HG03280 (cell line): Measurements from ENCODE around the gene CD8A.

Source experiments
- ATAC-seq: cut with Tn5 transposase; IDR thresholded peaks from one replicate; pipeline ENCODE4 v1.9.1; 2021; ENCODE audit warnings: mild to moderate bottlenecking, moderate library complexity; ENCODE audit not compliant: unreplicated experiment

The CD8A gene

GRCh38 chr2:86781363-86781762, 9.3 kb downstream of the CD8A start:
- no peak for ATAC-seq

DNA sequence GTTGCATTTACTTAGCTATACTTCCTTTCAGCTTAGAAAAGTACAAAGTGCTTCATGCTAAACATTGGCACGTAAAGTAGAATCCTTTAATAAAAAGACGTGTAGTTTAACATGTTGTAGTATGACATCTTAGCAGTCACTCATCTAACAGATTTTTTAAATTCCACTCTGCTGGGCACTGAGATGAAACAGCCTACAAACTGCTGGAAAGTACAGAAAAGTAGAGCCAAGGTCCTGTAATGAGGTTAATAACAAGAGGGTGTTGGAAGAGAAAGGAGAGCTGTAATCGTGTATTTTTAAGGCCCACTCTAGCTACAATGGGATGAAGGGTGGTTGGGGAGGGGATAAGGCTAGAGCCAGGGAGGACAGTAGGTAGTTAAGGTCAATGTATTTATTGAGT, 10.7 kb downstream of the CD8A start:
- ATAC-seq: no peak

DNA sequence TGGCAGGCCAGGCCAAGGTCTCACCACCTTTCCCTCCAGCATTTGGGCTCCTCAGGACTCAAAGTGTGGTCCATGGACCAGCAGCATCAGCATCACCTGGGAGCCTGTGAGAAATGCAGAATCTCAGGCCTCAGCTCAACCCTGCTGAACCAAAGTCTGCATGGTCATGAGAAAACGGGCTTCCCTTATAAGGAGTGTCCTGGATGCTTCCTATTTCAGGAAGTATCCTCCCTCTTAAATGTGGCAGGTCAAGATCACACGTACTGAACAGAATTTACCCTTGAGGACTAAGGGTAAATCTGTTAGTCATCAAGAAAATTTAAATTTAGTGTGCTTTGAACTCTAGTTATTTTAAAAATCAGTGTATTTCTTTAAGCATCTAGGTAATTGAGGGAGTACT, 11.8 kb downstream of the CD8A start:
- ATAC-seq: no peak

DNA sequence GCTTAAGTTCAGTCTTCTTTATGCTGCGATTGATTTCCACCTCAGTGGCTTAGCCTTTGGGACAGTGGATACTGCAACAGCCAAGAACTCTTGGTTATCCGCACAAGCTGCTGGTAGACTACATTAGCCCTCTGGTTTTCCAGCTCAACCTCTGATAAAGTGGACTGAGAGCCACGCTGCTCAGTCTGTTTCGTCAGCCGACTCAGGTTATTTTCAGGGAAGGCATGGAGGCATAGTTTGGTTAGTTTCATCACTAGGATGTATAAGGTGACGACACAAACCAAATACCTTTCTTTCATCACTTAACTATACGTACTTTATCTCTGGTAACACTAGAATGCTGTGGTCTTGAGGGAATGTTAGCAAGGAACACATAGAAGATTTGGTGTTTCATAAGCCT, 14.2 kb downstream of the CD8A start:
- ATAC-seq: no peak

DNA sequence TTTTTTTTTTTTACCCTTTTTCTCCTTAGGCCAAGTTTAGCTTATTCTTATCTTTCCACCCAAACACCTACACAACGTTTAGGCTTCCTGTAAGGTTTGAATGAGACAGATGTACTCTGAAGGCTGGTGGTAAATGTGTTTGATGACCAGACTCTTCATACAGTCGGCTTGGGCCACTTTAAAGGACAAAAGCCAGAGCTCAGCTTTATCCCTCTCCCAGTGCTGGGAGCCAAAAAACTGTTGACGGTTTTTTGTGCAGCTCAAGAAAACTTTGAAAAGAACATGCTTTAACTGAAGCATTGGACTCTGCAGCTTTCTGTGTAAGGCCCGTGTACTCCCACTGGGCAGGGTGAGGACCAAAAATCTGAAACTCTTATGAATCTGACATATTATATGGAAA, 15.4 kb downstream of the CD8A start:
- no peak for ATAC-seq

DNA sequence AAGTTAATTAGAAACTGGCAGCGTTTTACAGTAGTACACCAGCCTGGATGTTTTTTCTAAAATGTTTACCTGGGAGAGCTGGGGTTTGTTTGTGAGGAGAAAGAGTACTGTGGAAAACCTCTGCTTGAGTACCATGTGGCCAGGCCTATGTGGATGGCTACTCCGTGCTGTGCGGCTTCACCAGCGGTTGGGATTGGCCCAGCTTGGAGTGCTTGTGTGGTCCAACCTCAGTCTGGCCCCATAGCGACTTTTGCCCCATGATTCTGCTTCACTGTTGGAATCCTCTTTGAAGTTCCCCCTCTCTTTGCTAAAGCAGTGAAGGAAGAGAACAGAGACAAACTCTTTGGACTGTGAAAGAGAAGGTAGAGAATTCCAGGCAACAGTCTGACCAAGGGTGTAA, 15.9 kb downstream of the CD8A start:
- ATAC-seq: no peak

DNA sequence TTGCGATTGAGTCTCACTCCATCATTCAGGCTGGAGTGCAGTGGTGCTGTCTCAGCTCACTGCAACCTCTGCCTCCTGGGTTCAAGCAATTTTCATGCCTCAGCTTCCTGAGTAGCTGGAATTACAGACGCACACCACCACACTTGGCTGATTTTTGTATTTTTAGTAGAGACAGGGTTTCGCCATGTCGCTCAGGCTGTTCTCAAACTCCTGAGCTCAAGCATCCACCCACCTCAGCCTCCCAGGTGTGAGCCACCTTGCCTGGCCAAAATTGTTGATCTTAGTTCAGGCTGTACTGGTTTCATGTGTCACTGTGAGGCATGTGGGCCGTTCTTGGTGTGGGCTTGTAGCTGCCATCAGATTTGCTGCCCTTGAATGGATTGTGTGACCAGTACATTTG, 18.1 kb downstream of the CD8A start:
- ATAC-seq: no peak

- ATAC-seq: no peak
These were observed 19.9 kb downstream of the CD8A start for GRCh38 chr2:86770816-86771301.

DNA sequence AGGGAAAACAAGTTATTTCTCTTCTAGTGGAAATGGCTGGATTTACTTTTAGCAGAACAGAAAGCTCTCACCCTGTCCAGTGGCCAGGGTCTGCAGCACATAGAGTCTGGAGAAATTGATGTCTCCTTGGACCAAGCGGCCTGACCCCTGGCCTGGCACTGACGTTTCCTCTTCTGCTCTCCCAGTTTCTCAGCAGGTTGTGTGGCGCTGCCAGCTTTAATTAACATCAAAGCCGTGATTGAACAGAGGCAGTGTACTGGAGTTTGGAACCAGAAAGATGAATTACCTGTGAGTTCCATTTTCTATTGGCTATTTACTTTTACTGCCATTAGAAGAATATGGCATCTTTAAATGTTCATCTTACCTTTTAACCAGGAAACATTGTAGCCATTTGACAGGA, 20.9 kb downstream of the CD8A start:
- no peak for ATAC-seq

DNA sequence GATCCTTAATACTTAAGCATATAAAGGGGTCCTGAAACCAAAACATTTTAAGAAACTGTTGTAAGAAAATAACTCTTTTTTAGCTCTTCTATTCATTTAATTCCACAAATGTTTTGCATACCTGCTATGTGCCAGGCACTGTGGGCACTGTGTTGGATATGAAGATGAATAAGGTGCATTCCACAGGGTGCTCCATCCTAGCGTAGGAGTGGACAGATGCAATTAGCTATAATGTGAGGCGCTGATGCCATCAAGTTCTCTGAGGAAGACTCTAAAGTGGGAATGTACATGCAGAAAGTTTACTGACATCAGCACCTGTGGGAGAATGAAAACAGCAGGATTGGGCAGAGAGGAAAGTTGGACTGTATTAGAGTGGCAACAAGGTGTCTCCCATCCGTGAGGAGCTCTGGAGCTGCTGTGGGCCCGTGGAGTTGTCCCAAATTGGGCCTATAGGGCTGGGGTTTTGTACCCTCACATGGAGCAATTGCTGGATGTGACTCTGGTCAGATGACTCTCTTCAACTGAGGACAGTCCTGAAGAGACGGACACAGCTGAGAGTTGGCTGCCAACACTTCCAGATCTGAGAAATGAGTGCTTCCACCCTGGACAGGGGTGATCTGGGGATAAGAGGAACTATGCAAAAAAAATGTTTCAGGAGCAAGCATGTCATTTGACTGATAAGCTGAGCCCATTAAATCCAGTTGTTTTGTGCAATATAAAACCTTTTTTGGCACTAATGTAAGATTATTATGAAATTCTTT, 22.3 kb downstream of the CD8A start:
- ATAC-seq: no peak

DNA sequence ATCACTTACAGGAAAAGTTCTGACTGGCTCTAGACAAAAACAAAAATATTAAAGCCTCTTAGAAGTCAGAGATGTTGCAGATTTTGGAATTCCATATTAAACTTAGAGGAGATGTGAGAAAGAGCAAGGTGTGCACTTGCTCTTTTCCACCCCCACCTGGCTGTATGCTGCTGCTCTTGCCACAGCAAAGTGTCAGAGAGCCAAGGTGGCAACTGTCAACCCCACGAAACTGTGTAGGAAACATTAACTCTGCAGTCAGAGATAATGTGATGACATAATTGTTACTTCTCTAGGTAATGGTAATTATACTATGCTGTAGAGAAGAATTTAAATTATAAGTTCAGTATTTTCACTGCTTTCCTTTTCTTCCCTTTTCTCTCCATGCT, 25.4 kb downstream of the CD8A start:
- no peak for ATAC-seq

- ATAC-seq: peak; percentile 69
These were observed 25.9 kb downstream of the CD8A start for GRCh38 chr2:86764661-86765309.

GRCh38 chr2:86760371-86760770, 30.3 kb downstream of the CD8A start:
- ATAC-seq: no peak

- no peak for ATAC-seq
These were observed 32.3 kb downstream of the CD8A start for GRCh38 chr2:86758405-86758804.

DNA sequence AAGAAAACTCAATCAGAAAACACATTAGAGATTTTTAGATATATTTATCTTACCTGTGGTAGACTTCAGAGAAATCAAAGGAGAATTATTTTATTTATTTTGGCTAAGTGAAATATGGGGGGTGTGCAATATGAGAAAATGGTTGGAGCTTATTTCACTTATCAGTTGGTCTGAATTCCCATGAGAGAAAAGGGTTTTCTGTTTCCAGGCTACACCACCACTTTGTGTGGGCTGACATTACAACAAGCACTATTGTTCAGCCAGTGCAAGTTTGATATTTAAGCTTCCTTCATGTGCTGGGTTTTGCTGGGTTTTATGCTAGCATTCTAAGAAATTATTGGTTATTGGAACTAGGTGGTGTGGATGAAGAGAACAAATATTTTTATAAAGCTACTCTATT, 37.1 kb downstream of the CD8A start:
- ATAC-seq: no peak

GRCh38 chr2:86752934-86753333, 37.8 kb downstream of the CD8A start:
- ATAC-seq: no peak

GRCh38 chr2:86751778-86752177, 38.9 kb downstream of the CD8A start:
- ATAC-seq: no peak

DNA sequence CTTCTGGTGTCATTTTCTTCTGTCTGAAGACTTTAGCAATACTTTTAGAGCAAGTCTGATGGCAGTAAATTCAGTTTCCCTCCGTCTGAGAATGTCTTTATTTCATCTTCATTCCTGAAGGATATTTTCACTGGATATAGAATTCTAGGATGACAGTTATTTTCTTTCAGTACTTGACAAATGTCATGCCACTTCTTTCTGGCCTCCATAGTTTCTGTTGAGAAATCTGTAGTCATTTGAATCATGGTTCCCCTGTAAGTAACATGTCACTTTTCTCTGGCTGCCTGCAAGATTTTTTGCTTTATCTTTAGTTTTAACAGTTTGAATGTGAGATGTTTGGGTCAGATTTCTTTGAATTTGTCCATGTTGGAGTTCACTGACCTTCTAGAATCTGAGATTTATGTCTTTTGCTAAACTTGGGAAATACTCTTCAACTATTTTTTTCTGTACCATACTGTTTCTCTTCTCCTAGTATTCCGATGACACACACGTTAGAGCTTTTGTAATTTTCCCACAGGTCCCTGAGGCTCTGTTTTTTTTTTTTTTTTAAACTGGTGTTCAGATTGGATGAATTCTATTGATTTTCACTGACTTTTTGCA, 40.4 kb downstream of the CD8A start:
- ATAC-seq: no peak

DNA sequence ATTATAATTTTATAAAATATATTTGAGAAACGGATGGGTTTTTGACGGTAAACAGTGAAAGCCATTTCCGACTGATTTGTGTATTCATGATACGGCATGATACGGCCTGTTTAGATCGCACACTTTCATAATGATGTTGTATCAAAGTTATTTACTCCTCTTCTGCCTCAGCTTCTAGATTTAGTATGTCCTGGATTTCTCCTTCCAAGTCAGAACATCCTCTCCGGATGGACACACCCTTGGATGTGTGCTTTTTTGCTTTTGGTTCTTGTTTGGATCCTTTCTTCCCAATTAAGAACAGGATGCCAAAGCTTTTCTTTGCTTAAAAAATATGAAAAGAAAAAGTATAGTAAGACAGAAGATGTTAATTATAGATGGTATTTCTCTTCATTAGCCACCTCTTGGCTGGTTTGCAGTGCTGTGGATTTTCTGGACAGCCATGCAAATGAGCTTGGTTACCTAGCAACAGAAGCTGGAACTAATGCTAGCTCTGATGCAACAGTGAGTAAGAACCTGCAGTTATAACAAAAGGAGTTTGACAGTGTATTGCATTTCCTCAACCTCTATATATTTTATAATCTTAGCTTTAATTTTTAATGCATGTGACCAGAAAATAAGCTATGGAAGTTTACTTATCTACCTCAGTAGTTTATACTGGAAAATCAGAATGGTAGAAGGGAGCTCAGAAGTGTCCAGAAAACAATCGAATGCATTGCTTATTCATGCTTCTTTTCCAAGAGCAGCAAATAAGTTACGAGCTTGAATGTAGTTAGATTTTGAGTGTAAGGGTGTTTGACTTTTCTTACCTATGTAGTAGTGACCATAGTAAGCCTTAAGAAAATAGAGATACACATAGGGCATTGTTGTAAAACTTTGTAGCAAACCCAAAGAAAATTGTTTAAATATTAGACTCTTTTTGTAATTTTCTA, 42.7 kb downstream of the CD8A start:
- peak; percentile 69 for ATAC-seq

- no peak for ATAC-seq
These were observed 43.8 kb downstream of the CD8A start for GRCh38 chr2:86746939-86747338.

DNA sequence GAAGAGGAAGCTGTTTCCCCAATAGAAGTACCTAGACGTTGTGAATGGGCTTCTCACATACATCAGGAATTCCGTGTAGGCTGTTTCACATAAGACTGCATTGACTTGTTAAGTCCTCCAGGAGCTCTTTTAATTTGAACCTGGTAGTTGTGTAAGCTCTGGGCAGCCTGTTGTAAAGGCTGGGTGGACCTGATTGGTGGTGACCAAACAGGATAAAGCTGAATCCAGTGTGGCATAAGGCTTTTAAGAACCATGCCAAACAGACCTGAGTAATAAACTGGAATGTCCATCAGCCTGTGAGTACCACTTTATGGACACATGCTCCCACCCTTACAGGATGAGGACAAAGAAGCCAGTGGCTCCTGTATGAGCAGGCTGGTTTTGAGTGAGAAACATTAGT, 46.6 kb downstream of the CD8A start:
- no peak for ATAC-seq
